ENCODE measurements around the gene PCNX3. TPM values are rescaled to one million over a fixed set of nuclear protein-coding genes. Genes with fewer than 3 reads are reported as not detected.

Gene PCNX3
- total RNA-seq, 4 donors from 2014 or later = 24.0 to 40.0 (median 30.9) TPM

- Histone ChIP-seq H3K4me3 (peak overlapping the region; percentile 42 to 65 (median 50)), H3K4me1 (peaks cover 27 to 96% (median 32%) of the 10 kb centered on the region in 3 donors), H3K36me3 (peaks cover 0 to 86% (median 17%) of the 10 kb centered on the region in 3 donors), H3K9me3 (no peaks in the 10 kb centered on the region), H3K27me3 (no peaks in the 10 kb centered on the region), H3K27ac (peak overlapping the region; percentile 23 to 78 (median 62))
- intact Hi-C loops (cut with DNase I) = no loop called here
- WGBS, 2 donors = 80 to 81% methylated on average over 1 to 14 of the region's 68 CpGs
- no peak for DNase-seq
- TF ChIP-seq POLR2A (IDR thresholded peaks at IDR 0.05) (no peak), CTCF (IDR thresholded peaks at IDR 0.05) (no peak)
Observed at GRCh38 chr11:65646288-65646957, 30.8 kb downstream of the PCNX3 start.

GRCh38 chr11:65646958-65647701 is 31.6 kb downstream of the PCNX3 start:
- Histone ChIP-seq H3K4me3 (peak overlapping the region; percentile 42 to 65 (median 50)), H3K9me3 (no peaks in the 10 kb centered on the region), H3K27ac (peak overlapping the region; percentile 23 to 78 (median 62)), H3K27me3 (no peaks in the 10 kb centered on the region), H3K36me3 (peaks cover 0 to 86% (median 17%) of the 10 kb centered on the region in 3 donors), H3K4me1 (peaks cover 32 to 96% (median 35%) of the 10 kb centered on the region in 3 donors)
- DNase-seq = no peak
- no peak for TF ChIP-seq POLR2A (IDR thresholded peaks at IDR 0.05)
- TF ChIP-seq CTCF (IDR thresholded peaks at IDR 0.05) = peak in 1 of 6 experiments; percentile 25
- intact Hi-C loops (cut with DNase I) = no loop called here
- 31 to 33% methylated on average over 3 to 10 of the region's 87 CpGs for WGBS, 2 donors

DNA sequence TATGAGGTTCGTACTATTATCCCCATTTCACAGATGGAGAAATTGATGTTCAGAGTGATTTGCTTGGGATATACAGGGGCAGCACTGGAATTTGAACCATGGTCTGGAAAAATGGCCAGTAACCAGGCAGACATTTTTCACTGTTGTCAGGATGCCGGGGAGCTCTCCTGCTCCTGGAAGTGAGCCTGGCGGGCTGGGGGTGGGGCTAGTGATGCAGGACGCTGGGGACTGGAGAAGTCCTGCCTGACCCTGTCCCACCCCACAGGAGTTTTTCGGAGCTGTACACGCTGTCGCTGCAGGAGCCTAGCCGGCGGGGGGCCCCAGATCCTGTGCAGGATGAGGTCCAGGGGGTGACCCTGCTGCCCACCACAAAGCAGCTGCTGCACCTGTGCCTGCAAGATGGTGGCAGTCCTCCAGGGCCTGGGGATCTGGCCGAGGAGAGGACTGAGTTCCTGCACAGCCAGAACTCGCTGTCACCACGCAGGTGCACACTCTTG is 33.5 kb downstream of the PCNX3 start:
- no peak for DNase-seq
- peaks cover 1 to 75% (median 6%) of the 10 kb centered on the region in 3 donors for H3K36me3 ChIP-seq
- no peak for TF ChIP-seq CTCF (IDR thresholded peaks at IDR 0.05)
- TF ChIP-seq POLR2A (IDR thresholded peaks at IDR 0.05) = no peak

DNA sequence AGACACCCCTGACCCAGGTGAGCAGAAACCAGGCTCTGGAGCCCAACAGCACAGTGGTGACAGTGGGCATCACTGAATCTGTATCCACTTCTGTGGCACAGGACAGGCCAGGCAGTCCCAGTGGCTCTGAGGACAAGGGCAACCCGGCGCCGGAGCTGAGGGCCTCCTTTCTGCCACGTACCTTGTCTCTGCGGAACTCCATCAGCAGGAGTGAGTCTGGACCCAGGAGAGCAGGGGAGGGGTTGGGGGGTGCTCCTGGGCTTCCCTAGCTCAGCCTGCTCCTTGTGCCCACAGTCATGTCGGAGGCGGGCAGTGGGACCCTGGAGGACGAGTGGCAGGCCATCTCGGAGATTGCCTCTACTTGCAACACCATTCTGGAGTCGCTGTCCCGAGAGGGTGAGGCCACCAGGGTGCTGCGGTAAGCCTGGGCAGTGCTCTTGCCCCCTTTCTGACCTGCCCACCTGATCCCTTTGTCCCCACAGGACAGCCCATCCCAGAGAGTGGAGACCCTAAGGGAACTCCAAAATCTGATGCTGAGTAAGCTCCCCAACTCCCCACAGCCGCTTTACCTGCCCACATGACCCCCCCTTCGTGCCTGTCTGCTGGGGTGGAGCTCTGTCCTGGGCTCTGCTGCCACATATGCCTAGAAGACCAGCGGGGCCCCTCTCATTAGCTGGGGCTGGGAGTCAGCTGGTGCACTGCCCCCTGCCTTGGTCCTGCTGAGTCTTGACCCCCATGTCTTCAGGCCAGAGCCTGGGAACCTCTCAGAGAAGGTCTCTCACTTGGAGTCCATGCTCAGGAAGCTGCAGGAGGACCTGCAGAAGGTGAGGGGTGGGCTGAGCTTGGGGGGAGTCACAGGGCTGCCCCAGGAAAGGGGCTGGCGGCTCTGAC is 34.3 kb downstream of the PCNX3 start:
- Histone ChIP-seq H3K27ac (peak overlapping the region; percentile 91 to 97 (median 94)), H3K4me3 (peak overlapping the region in 2 of 4 donors; percentile 6 to 9), H3K4me1 (peaks cover 43 to 94% (median 47%) of the 10 kb centered on the region in 3 donors), H3K36me3 (peaks cover 7 to 76% (median 9%) of the 10 kb centered on the region in 3 donors), H3K9me3 (no peaks in the 10 kb centered on the region), H3K27me3 (no peaks in the 10 kb centered on the region)
- DNase-seq = no peak
- WGBS, 2 donors = 56 to 84% methylated on average over 3 to 6 of the region's 16 CpGs
- TF ChIP-seq CTCF (IDR thresholded peaks at IDR 0.05) = no peak
- TF ChIP-seq POLR2A (IDR thresholded peaks at IDR 0.05) = no peak
- intact Hi-C loops (cut with DNase I) = no loop called here

More for the DNA sequence above, 33.5 kb downstream of the PCNX3 start:
- Histone ChIP-seq H3K4me1 (peaks cover 43 to 93% (median 49%) of the 10 kb centered on the region in 3 donors), H3K27me3 (no peaks in the 10 kb centered on the region), H3K9me3 (no peaks in the 10 kb centered on the region), H3K27ac (peak overlapping the region in 3 of 4 donors; percentile 7 to 97 (median 94)), H3K4me3 (no peak overlapping the region)
- WGBS, 2 donors = 52 to 71% methylated on average over 3 to 4 of the region's 12 CpGs
- intact Hi-C loops (cut with DNase I) = no loop called here
